Caco-2 (cell line): Measurements from ENCODE around the gene B4GALNT4. TPM values are rescaled to one million over a fixed set of nuclear protein-coding genes. Genes with fewer than 3 reads are reported as not detected.

Source experiments
- BruUV-seq: library from RNA; stranded (reverse); fragments of 400-500 nt; replicated peaks from 2 replicates; lab custom pipeline; 2021; lab: Mats Ljungman, UMichigan
- CTCF ChIA-PET: fragments of 300-600 bp; sonication (Branson Sonifier 250); formaldehyde crosslinking; loops from one replicate; lab custom pipeline; 2022; ENCODE audit warnings: antibody characterized with exemption; lab: Charles Lee
- POLR2A ChIA-PET: fragments of 300-600 bp; sonication (Branson Sonifier 250); formaldehyde crosslinking; loops from one replicate; lab custom pipeline; 2022; ENCODE audit warnings: antibody characterized with exemption; lab: Charles Lee
- DNase-seq, 2 experiments: peaks; one replicate each; pipeline versions ENCODE4 v3.0.0 to v3.0.0-alpha.2; 2020 to 2022
- H3K27me3 ChIP-seq: replicated peaks from 2 replicates; pipeline ENCODE4 v1.6.0; 2011; ENCODE audit warnings: low read length; ENCODE audit not compliant: control insufficient read depth, insufficient read depth
- H3K36me3 ChIP-seq: 2 replicates; pipeline ENCODE4 v1.5.1; 2011; ENCODE audit warnings: low read length; ENCODE audit not compliant: control insufficient read depth, insufficient read depth
- H3K4me1 ChIP-seq: fragments of 250-450 bp; sonication (Bioruptor Pico); 2 replicates; pipeline ENCODE4 v1.5.1; 2020; ENCODE audit warnings: mild to moderate bottlenecking
- H3K4me3 ChIP-seq: 2 replicates; pipeline ENCODE4 v1.5.1; 2011; ENCODE audit warnings: low read depth, mild to moderate bottlenecking, control low read depth, low read length
- H3K9me3 ChIP-seq: fragments of 250-450 bp; sonication (Bioruptor Pico); 2 replicates; pipeline ENCODE4 v1.5.1; 2020; ENCODE audit warnings: mild to moderate bottlenecking, moderate library complexity
- H3K27ac Mint-ChIP-seq: one replicate; pipeline ENCODE4 v1.8.0; 2022; ENCODE audit warnings: mixed read lengths; ENCODE audit not compliant: unreplicated experiment
- H3K27me3 Mint-ChIP-seq: one replicate; pipeline ENCODE4 v1.8.0; 2022; ENCODE audit warnings: mixed read lengths; ENCODE audit not compliant: insufficient read depth, unreplicated experiment
- H3K36me3 Mint-ChIP-seq: one replicate; pipeline ENCODE4 v1.8.0; 2022; ENCODE audit warnings: mild to moderate bottlenecking, mixed read lengths; ENCODE audit not compliant: insufficient read depth, unreplicated experiment
- H3K4me1 Mint-ChIP-seq: one replicate; pipeline ENCODE4 v1.8.0; 2022; ENCODE audit warnings: low read depth, mixed read lengths; ENCODE audit not compliant: unreplicated experiment
- H3K4me3 Mint-ChIP-seq: one replicate; pipeline ENCODE4 v1.8.0; 2022; ENCODE audit warnings: mild to moderate bottlenecking, moderate library complexity, mixed read lengths; ENCODE audit not compliant: unreplicated experiment
- H3K9me3 Mint-ChIP-seq: one replicate; pipeline ENCODE4 v1.8.0; 2022; ENCODE audit warnings: mixed read lengths; ENCODE audit not compliant: unreplicated experiment
- intact Hi-C: fragments of 100-400 bp; cut with micrococcal nuclease; formaldehyde crosslinking; loops from one replicate; pipeline ENCODE4 v1.10.0; 2022; ENCODE audit not compliant: unreplicated experiment
- total RNA-seq: library from RNA; stranded (reverse); gene quantifications from 2 replicates; pipeline ENCODE4 v1.2.3, GENCODE V29; 2022
- TF ChIP-seq, protein P1 (sequence below), 2 experiments: fragments of 200-600 bp in 1 of 2; IDR thresholded peaks; 1 replicate in 1 of 2; 2 replicates in 1 of 2; pipeline versions ENCODE4 v1.5.1 to v1.8.0; 2011 to 2022; ENCODE audit warnings: antibody characterized with exemption in 1 of 2, control low read depth in 1 of 2, inconsistent platforms in 1 of 2, low read depth in 1 of 2, low read length in 1 of 2, mild to moderate bottlenecking in 1 of 2, moderate library complexity in 1 of 2; ENCODE audit not compliant: insufficient read depth in 1 of 2, severe bottlenecking in 1 of 2, unreplicated experiment in 1 of 2

The B4GALNT4 gene
- total RNA-seq, 1 experiment from 2014 or later = 35.6 TPM

DNA sequence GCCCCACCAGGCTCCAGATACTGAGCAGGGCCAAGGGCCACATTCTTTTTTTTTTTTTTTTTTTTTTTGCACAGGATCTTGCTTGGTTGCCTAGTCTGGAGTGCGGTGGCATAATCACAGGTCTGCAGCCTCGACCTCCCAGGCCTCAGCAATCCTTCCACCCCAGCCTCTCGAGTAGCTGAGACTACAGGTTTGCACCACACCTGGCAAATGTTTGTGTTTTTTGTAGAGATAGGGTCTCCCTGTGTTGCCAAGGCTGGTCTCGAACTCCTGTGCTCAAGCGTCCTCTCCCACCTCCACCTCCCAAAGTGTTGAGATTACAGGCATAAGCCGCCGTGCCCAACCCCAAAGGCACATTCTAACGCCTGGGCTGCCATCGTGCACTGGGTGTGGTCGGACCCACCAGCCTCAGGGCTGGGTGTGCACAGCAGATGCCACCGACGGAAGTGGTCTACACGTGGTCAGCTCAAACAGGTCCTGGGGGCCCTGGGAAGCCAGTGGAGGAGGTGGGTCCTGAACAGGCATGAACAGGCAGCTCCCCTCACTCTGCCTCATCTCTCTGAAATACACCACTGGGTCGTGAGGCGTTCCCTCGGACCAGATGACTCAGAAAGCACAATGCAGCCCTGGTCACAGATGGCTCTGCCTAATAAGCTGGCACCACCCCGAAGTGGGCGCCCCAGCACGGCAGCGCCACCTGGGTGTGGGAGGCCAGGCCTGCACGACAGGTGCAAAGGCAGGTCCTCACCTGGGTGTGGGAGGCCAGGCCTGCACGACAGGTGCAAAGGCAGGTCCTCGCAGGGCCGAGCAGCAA lies 5.1 kb upstream of the B4GALNT4 start:
- Histone ChIP-seq H3K36me3 (no peaks in the 10 kb centered on the region), H3K27me3 (no peaks in the 10 kb centered on the region), H3K4me3 (no peak overlapping the region), H3K9me3 (no peaks in the 10 kb centered on the region; the same call in 1 of the 2 replicates), H3K4me1 (peaks cover 8% of the 10 kb centered on the region)
- TF ChIP-seq, protein P1, sequence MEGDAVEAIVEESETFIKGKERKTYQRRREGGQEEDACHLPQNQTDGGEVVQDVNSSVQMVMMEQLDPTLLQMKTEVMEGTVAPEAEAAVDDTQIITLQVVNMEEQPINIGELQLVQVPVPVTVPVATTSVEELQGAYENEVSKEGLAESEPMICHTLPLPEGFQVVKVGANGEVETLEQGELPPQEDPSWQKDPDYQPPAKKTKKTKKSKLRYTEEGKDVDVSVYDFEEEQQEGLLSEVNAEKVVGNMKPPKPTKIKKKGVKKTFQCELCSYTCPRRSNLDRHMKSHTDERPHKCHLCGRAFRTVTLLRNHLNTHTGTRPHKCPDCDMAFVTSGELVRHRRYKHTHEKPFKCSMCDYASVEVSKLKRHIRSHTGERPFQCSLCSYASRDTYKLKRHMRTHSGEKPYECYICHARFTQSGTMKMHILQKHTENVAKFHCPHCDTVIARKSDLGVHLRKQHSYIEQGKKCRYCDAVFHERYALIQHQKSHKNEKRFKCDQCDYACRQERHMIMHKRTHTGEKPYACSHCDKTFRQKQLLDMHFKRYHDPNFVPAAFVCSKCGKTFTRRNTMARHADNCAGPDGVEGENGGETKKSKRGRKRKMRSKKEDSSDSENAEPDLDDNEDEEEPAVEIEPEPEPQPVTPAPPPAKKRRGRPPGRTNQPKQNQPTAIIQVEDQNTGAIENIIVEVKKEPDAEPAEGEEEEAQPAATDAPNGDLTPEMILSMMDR (IDR thresholded peaks at IDR 0.05; ENCODE audit: insufficient read depth in 1 of 2, low read depth in 1 of 2, low read length in 1 of 2, severe bottlenecking in 1 of 2, unreplicated experiment in 1 of 2) = peak; percentile 54 to 62
- intact Hi-C loops = loop anchor here (10.0 kb wide), 1 partner anchor 81 kb away; the partner anchor contains the start of gene ANO9
- ChIA-PET POLR2A (no interaction called here), CTCF (interaction anchor here (1.0 to 1.2 kb wide), 2 partner anchors 113 to 157 kb away, joined by 3 read pairs; partner anchors contain the start of genes BET1L and RIC8A)
- H3K27ac Mint-ChIP-seq = no peak overlapping the region
- peaks cover 2% of the 10 kb centered on the region for H3K27me3 Mint-ChIP-seq
- H3K36me3 Mint-ChIP-seq = peaks cover 12% of the 10 kb centered on the region
- H3K9me3 Mint-ChIP-seq = no peaks in the 10 kb centered on the region
- no peak overlapping the region for H3K4me3 Mint-ChIP-seq
- peak; percentile 85 to 89 for DNase-seq
- peaks cover 7% of the 10 kb centered on the region for H3K4me1 Mint-ChIP-seq
- BruUV-seq = no TSS peak

DNA sequence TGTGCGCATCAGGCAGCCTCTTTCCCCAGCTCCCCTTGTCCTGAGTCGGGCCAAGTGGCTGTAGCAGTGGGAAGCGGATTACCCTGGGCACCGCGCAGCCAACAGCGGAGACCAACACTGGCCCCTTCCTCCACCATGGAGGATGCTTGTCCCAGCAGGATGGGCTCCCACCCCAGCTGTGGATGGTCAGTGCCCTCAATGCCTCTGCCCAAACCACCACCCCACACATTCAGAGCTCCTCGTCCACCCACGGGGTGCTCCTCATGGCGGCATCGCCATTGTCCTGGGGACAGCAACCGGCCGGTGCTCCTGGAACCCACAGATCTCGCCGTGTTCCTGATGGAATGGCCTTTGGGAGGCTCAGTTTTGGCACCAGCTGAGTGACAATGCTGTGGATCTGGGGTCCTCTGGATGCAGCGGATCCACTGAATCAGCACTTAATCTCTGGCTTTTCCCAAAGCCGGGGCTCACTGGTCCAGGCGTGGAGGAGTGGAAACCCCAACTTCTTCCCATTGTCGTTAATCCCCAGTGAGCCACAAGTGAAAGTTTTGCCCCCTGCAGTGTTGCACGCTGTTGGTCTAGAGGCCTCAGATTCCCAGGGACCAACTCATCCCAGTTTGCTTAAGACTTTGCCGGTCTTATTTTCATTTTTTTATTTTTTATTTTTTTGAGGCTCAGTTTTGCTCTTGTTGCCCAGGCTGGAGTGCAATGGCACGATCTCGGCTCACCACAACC lies 4.1 kb upstream of the B4GALNT4 start:
- no peaks in the 10 kb centered on the region; the same call in 1 of the 2 replicates for H3K9me3 ChIP-seq
- no TSS peak for BruUV-seq
- H3K36me3 ChIP-seq = no peaks in the 10 kb centered on the region
- Mint-ChIP-seq H3K27ac (no peak overlapping the region), H3K4me3 (no peak overlapping the region), H3K36me3 (peaks cover 12% of the 10 kb centered on the region), H3K4me1 (peaks cover 7% of the 10 kb centered on the region), H3K9me3 (no peaks in the 10 kb centered on the region), H3K27me3 (peaks cover 2% of the 10 kb centered on the region)
- TF ChIP-seq, protein P1 (IDR thresholded peaks at IDR 0.05; ENCODE audit: insufficient read depth in 1 of 2, low read depth in 1 of 2, low read length in 1 of 2, severe bottlenecking in 1 of 2, unreplicated experiment in 1 of 2) = no peak
- intact Hi-C loops = loop anchor here (10.0 kb wide), 1 partner anchor 80 kb away; the partner anchor contains the start of gene ANO9
- peak in 1 of 2 experiments; percentile 29 for DNase-seq
- CTCF ChIA-PET = interaction anchor here (0.9 kb wide), 1 partner anchor 60 kb away, joined by 3 read pairs; no protein-coding TSS in a partner anchor
- H3K4me3 ChIP-seq = no peak overlapping the region
- POLR2A ChIA-PET = no interaction called here
- peaks cover 9% of the 10 kb centered on the region for H3K4me1 ChIP-seq
- no peaks in the 10 kb centered on the region for H3K27me3 ChIP-seq

DNA sequence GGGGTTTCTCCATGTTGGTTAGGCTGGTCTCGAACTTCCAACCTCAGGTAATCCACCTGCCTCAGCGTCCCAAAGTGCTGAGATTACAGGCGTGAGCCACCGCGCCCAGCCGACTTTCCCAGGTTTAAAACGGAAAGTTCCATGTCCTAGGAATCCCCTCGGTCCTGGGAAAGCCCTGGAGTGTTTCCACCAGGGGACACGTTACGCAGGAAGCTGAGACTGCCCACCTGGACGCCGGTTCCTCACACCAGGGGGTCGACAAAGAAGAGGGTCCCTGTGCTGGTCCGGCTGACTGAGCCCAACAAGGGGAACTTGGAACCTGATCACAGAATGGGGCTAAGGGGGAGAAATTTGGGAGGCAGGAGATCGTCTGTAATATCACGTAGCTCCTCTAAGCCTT lies 3.5 kb upstream of the B4GALNT4 start:
- Mint-ChIP-seq H3K4me3 (no peak overlapping the region), H3K27ac (no peak overlapping the region), H3K4me1 (peaks cover 7% of the 10 kb centered on the region), H3K36me3 (peaks cover 12% of the 10 kb centered on the region), H3K9me3 (no peaks in the 10 kb centered on the region), H3K27me3 (peaks cover 2% of the 10 kb centered on the region)
- peaks cover 15% of the 10 kb centered on the region for H3K4me1 ChIP-seq
- CTCF ChIA-PET = interaction anchor here (0.9 kb wide), 1 partner anchor 61 kb away, joined by 3 read pairs; no protein-coding TSS in a partner anchor
- intact Hi-C loops = loop anchor here (10.0 kb wide), 1 partner anchor 79 kb away; the partner anchor contains the start of gene ANO9
- no TSS peak for BruUV-seq
- TF ChIP-seq, protein P1 (IDR thresholded peaks at IDR 0.05; ENCODE audit: insufficient read depth in 1 of 2, low read depth in 1 of 2, low read length in 1 of 2, severe bottlenecking in 1 of 2, unreplicated experiment in 1 of 2) = no peak
- no peaks in the 10 kb centered on the region; the same call in 1 of the 2 replicates for H3K9me3 ChIP-seq
- no peaks in the 10 kb centered on the region; the same call in 1 of the 2 replicates for H3K36me3 ChIP-seq
- no peak for DNase-seq
- POLR2A ChIA-PET = no interaction called here
- H3K27me3 ChIP-seq = no peaks in the 10 kb centered on the region
- H3K4me3 ChIP-seq = no peak overlapping the region
